Eye (tissue), 1 donor: ENCODE results near the gene PCDHGB3.

Source experiments
- DNase-seq: peaks from one replicate; pipeline ENCODE4 v3.0.0-alpha.2; 2015

The PCDHGB3 gene

DNA sequence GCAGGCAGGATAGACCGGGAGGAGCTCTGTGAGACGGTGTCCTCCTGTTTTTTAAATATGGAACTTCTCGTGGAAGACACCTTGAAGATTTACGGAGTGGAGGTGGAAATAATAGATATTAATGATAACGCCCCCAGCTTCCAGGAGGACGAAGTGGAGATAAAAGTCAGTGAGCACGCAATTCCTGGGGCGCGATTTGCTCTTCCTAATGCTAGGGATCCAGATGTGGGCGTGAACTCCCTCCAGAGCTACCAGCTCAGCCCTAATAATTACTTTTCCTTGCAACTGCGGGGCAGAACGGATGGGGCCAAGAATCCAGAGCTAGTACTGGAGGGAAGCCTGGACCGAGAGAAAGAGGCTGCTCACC lies 51.4 kb downstream of the PCDHGB3 start:
- peak; percentile 27 for DNase-seq
